ENCODE measurements around the gene ELAVL3. TPM values are rescaled to one million over a fixed set of nuclear protein-coding genes. Genes with fewer than 3 reads are reported as not detected.
A peak's percentile ranks its signal among the peaks of the same experiment; 100 is the strongest.
"Not testable (repeated sequence)": the region's sequence is repeated elsewhere in the genome, so short reads cannot be mapped to it uniquely, and the experiment has no call there.

ELAVL3 gene
- total and polyA plus RNA-seq, 2 donors (not counting 1 experiment from before 2014, with no cell fraction given) = under 0.01 TPM; not detected in 1

DNA sequence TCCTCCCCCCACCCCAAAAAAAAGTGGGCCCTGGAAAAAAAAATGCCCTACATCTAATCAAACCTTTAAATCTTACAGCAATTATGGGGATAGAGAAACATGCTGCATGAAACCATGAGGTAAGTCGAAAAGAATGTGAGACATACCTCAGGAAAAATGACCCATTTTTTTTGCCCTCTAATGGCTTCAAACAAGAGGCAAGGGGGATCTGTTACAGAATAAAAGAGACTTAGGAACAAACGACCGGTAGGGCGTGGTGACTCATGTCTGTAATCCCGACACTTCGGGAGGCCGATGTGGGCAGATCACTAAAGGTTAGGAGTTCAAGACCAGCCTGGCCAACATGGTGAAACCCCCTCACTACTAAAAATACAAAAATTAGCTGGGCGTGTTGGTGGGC lies 70.2 kb downstream of the ELAVL3 start:
- H3K27ac ChIP-seq (ENCODE audit: insufficient read depth, low read length) = no peak overlapping the region
- no peak overlapping the region for H3K9ac ChIP-seq (ENCODE audit: insufficient read depth, low read length)
- peak in 1 of 2 donors; percentile 52 for DNase-seq (ENCODE audit: low read depth in 2 of 2)
- no peaks in the 10 kb centered on the region for H3K79me2 ChIP-seq (ENCODE audit: control insufficient read depth, insufficient read depth, low read length)
- no peak overlapping the region for H3K4me3 ChIP-seq (replicated peaks in 1 of 4; ENCODE audit: control extremely low read depth in 1 of 4, insufficient read depth in 1 of 4, low read depth in 3 of 4, low read length in 4 of 4)
- TF ChIP-seq EZH2 (IDR thresholded peaks at IDR 0.05; ENCODE audit: low read length, missing control alignments) = no peak
- TF ChIP-seq, protein P1, sequence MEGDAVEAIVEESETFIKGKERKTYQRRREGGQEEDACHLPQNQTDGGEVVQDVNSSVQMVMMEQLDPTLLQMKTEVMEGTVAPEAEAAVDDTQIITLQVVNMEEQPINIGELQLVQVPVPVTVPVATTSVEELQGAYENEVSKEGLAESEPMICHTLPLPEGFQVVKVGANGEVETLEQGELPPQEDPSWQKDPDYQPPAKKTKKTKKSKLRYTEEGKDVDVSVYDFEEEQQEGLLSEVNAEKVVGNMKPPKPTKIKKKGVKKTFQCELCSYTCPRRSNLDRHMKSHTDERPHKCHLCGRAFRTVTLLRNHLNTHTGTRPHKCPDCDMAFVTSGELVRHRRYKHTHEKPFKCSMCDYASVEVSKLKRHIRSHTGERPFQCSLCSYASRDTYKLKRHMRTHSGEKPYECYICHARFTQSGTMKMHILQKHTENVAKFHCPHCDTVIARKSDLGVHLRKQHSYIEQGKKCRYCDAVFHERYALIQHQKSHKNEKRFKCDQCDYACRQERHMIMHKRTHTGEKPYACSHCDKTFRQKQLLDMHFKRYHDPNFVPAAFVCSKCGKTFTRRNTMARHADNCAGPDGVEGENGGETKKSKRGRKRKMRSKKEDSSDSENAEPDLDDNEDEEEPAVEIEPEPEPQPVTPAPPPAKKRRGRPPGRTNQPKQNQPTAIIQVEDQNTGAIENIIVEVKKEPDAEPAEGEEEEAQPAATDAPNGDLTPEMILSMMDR (conservative IDR thresholded peaks at IDR 0.05 in 1 of 2, IDR thresholded peaks at IDR 0.05 in 1 of 2; ENCODE audit: low read depth in 1 of 2, low read length in 2 of 2) = no peak
- no peaks in the 10 kb centered on the region for H3K36me3 ChIP-seq (ENCODE audit: control insufficient read depth, insufficient read depth, low read length)
- no peaks in the 10 kb centered on the region for H4K20me1 ChIP-seq (ENCODE audit: control insufficient read depth, extremely low read depth, insufficient read depth, low read length)
- no peak overlapping the region for H3K4me2 ChIP-seq (ENCODE audit: extremely low read depth, insufficient read depth, low read length)
- H3K9me3 ChIP-seq (ENCODE audit: control insufficient read depth, insufficient read depth, low read depth, low read length) = no peaks in the 10 kb centered on the region
- no peak overlapping the region for H2AFZ ChIP-seq (ENCODE audit: low read length)
- H3K4me1 ChIP-seq (ENCODE audit: control insufficient read depth, extremely low read depth, insufficient read depth, low read length) = no peaks in the 10 kb centered on the region
- H3K27me3 ChIP-seq (ENCODE audit: control insufficient read depth, insufficient read depth, low read length) = no peaks in the 10 kb centered on the region

DNA sequence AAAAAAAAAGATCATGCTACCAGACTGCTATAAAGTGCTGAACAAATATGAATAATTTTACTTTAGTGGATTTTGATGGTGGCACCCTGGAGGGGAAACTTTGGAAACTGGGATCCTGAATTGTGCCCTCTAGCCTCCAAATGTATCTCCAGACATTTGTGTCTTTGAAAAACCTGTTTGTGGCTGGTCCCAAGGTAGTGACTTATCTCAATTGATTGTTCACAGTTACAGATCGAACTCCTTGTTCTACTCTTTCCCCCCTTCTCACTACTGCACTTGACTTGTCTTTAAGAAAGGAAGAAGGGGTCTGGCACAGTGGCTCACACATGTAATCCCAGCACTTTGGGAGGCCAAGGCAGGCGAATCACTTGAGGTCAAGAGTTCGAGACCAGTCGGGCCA lies 72.3 kb downstream of the ELAVL3 start:
- no peak overlapping the region for H3K27ac ChIP-seq (ENCODE audit: insufficient read depth, low read length)
- no peak overlapping the region for H3K4me2 ChIP-seq (ENCODE audit: extremely low read depth, insufficient read depth, low read length)
- no peak for DNase-seq (ENCODE audit: low read depth in 2 of 2)
- no peaks in the 10 kb centered on the region for H3K36me3 ChIP-seq (ENCODE audit: control insufficient read depth, insufficient read depth, low read length)
- no peak overlapping the region for H3K4me3 ChIP-seq (replicated peaks in 1 of 4; ENCODE audit: control extremely low read depth in 1 of 4, insufficient read depth in 1 of 4, low read depth in 3 of 4, low read length in 4 of 4)
- H3K9ac ChIP-seq (ENCODE audit: insufficient read depth, low read length) = no peak overlapping the region
- no peak overlapping the region for H2AFZ ChIP-seq (ENCODE audit: low read length)
- no peaks in the 10 kb centered on the region for H3K27me3 ChIP-seq (ENCODE audit: control insufficient read depth, insufficient read depth, low read length)
- TF ChIP-seq, protein P1 (conservative IDR thresholded peaks at IDR 0.05 in 1 of 2, IDR thresholded peaks at IDR 0.05 in 1 of 2; ENCODE audit: low read depth in 1 of 2, low read length in 2 of 2) = no peak
- H3K9me3 ChIP-seq (ENCODE audit: control insufficient read depth, insufficient read depth, low read depth, low read length) = no peaks in the 10 kb centered on the region
- no peaks in the 10 kb centered on the region for H3K4me1 ChIP-seq (ENCODE audit: control insufficient read depth, extremely low read depth, insufficient read depth, low read length)
- H4K20me1 ChIP-seq (ENCODE audit: control insufficient read depth, extremely low read depth, insufficient read depth, low read length) = no peaks in the 10 kb centered on the region
- no peaks in the 10 kb centered on the region for H3K79me2 ChIP-seq (ENCODE audit: control insufficient read depth, insufficient read depth, low read length)

DNA sequence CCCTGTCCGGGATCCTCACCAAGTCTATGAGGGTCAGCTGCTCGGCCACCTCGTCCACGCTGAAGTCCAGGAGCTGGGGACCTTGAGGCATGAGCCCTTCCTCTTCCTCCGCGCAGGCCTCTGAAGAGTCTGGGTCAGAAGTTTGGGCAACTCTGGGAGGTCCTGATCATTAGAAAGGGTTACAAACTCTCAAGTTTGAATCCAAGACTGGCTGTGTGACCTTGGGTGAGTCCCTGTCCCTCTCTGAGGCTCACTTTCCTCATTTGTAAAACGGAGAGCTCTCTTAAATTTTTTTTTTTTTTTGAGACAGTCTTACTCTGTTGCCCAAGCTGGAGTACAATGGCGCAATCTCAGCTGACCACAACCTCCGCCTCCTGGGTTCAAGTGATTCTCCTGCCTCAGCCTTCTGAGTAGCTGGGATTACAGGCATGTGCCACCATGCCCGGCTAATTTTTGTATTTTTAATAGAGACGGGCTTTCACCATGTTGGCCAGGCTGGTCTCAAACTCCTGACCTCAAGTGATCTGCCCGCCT lies 74.1 kb downstream of the ELAVL3 start:
- not testable (repeated sequence) for H3K4me3 ChIP-seq (replicated peaks in 1 of 4; ENCODE audit: control extremely low read depth in 1 of 4, insufficient read depth in 1 of 4, low read depth in 3 of 4, low read length in 4 of 4); H2AFZ ChIP-seq (ENCODE audit: low read length); H3K79me2 ChIP-seq (ENCODE audit: control insufficient read depth, insufficient read depth, low read length); H3K27ac ChIP-seq (ENCODE audit: insufficient read depth, low read length); H3K9ac ChIP-seq (ENCODE audit: insufficient read depth, low read length); DNase-seq (ENCODE audit: low read depth in 2 of 2); H3K9me3 ChIP-seq (ENCODE audit: control insufficient read depth, insufficient read depth, low read depth, low read length); H4K20me1 ChIP-seq (ENCODE audit: control insufficient read depth, extremely low read depth, insufficient read depth, low read length); H3K4me1 ChIP-seq (ENCODE audit: control insufficient read depth, extremely low read depth, insufficient read depth, low read length); H3K36me3 ChIP-seq (ENCODE audit: control insufficient read depth, insufficient read depth, low read length); H3K4me2 ChIP-seq (ENCODE audit: extremely low read depth, insufficient read depth, low read length); H3K27me3 ChIP-seq (ENCODE audit: control insufficient read depth, insufficient read depth, low read length)
